CD4-positive, alpha-beta T cell treated with Interleukin-6 at 100 ng/mL for 8 hours (primary cell): ENCODE data around the gene VWC2.

Experiments used
- DNase-seq: peaks from one replicate; pipeline ENCODE4 v3.0.0-alpha.2; 2020; ENCODE audit warnings: mixed read lengths, low spot score

Gene VWC2

GRCh38 chr7:49783446-49783845 is 10.0 kb downstream of the VWC2 start:
- DNase-seq, result no peak

- DNase-seq, result no peak
Measured at GRCh38 chr7:49787980-49788379, 14.5 kb downstream of the VWC2 start.

GRCh38 chr7:49788455-49789059 is 15.1 kb downstream of the VWC2 start:
- DNase-seq, result no peak

GRCh38 chr7:49789736-49790135 is 16.3 kb downstream of the VWC2 start:
- DNase-seq, result no peak

- no peak for DNase-seq
Measured at GRCh38 chr7:49790209-49790608, 16.8 kb downstream of the VWC2 start.

GRCh38 chr7:49791088-49791741 is 17.8 kb downstream of the VWC2 start:
- DNase-seq, result no peak

- DNase-seq, result no peak
Measured at GRCh38 chr7:49797987-49798660, 24.7 kb downstream of the VWC2 start.

GRCh38 chr7:49800031-49800430 is 26.6 kb downstream of the VWC2 start:
- no peak for DNase-seq

- DNase-seq, result no peak
Measured at GRCh38 chr7:49802600-49802999, 29.2 kb downstream of the VWC2 start.

GRCh38 chr7:49803812-49804211 is 30.4 kb downstream of the VWC2 start:
- no peak for DNase-seq

GRCh38 chr7:49805371-49806007 is 32.1 kb downstream of the VWC2 start:
- no peak for DNase-seq

GRCh38 chr7:49812534-49812933 is 39.1 kb downstream of the VWC2 start:
- DNase-seq, result no peak

GRCh38 chr7:49817279-49817678 is 43.8 kb downstream of the VWC2 start:
- no peak for DNase-seq

- no peak for DNase-seq
Measured at GRCh38 chr7:49821181-49821580, 47.7 kb downstream of the VWC2 start.

- no peak for DNase-seq
Measured at GRCh38 chr7:49822856-49823255, 49.4 kb downstream of the VWC2 start.

- DNase-seq, result no peak
Measured at GRCh38 chr7:49823566-49823965, 50.1 kb downstream of the VWC2 start.

- DNase-seq, result no peak
Measured at GRCh38 chr7:49839863-49840645, 66.6 kb downstream of the VWC2 start.

GRCh38 chr7:49840751-49841405 is 67.4 kb downstream of the VWC2 start:
- no peak for DNase-seq

- DNase-seq, result no peak
Measured at GRCh38 chr7:49845626-49846025, 72.2 kb downstream of the VWC2 start.

GRCh38 chr7:49848211-49848841 is 74.9 kb downstream of the VWC2 start:
- DNase-seq, result no peak

GRCh38 chr7:49850921-49851613 is 77.6 kb downstream of the VWC2 start:
- DNase-seq, result no peak
